GM08714 (cell line): ENCODE results near the gene ARIH2.

Experiments
- H3K4me3 ChIP-seq: fragments of 200-500 bp; sonication (Bioruptor generic); 2 replicates; pipeline ENCODE4 v1.5.1; 2014; ENCODE audit warnings: mild to moderate bottlenecking, low read length, inconsistent platforms
- ZNF274 ChIP-seq: IDR thresholded peaks from 2 replicates; pipeline ENCODE4 v1.6.1; 2012; ENCODE audit warnings: mild to moderate bottlenecking, low read depth, low read length

Gene ARIH2

DNA sequence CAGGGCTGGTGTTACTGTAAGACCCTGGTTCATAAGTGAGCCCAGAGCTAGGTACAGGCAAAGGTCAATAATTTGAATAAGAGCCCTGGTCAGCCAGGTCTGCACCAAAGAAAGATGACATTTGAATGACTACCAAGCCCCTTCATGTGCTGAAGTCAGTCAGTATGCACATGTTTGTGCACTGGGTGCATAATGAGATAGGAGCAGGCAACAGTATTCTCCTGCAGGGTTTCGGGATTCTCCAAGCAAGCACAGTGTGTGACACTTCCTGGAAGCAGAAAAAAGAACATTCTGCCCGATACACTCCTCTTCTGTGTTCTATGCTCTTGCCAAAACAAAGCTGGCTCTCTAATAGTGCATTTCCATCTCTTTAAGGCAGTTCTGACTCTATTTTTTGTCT, 116.0 kb downstream of the ARIH2 start:
- no peak for TF ChIP-seq ZNF274
- no peak overlapping the region for H3K4me3 ChIP-seq

GRCh38 chr3:49035281-49035680, 116.6 kb downstream of the ARIH2 start:
- TF ChIP-seq ZNF274 = no peak
- no peak overlapping the region for H3K4me3 ChIP-seq
